AG10803 (cell line): Measurements from ENCODE around the gene SLC7A1.

ENCODE experiments used
- DNase-seq: peaks from one replicate; pipeline ENCODE4 v3.0.0; 2010; ENCODE audit warnings: low read depth
- H3K4me3 ChIP-seq: 2 replicates; pipeline ENCODE4 v1.5.1; 2011; ENCODE audit warnings: mild to moderate bottlenecking, low read length, control low read depth
- TF ChIP-seq, protein P1 (sequence below): conservative IDR thresholded peaks from 2 replicates; pipeline ENCODE4 v1.5.1; 2011; ENCODE audit warnings: mild to moderate bottlenecking, low read length, control low read depth, inconsistent platforms

SLC7A1 gene

DNA sequence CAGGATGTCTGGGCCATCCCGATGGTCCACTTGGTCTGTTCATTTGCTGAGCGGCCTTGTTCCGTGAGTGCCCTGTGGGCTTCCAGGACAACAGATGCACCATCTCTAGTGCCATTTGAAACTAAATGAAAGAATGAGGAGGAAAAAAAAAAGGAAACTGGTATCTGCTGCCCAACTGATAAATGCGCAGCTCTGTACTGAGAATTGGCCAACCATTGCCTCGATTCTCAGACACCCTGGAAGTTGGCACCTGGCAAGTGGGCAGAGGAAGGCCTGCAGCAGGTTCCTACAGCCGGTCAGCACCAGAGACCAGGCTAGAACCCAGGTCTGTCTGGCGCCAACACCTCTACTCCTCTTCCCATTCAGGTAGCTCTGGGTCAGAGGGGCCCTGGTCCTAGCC is 18.9 kb downstream of the SLC7A1 start:
- DNase-seq = no peak
- no peak overlapping the region for H3K4me3 ChIP-seq
- TF ChIP-seq, protein P1, sequence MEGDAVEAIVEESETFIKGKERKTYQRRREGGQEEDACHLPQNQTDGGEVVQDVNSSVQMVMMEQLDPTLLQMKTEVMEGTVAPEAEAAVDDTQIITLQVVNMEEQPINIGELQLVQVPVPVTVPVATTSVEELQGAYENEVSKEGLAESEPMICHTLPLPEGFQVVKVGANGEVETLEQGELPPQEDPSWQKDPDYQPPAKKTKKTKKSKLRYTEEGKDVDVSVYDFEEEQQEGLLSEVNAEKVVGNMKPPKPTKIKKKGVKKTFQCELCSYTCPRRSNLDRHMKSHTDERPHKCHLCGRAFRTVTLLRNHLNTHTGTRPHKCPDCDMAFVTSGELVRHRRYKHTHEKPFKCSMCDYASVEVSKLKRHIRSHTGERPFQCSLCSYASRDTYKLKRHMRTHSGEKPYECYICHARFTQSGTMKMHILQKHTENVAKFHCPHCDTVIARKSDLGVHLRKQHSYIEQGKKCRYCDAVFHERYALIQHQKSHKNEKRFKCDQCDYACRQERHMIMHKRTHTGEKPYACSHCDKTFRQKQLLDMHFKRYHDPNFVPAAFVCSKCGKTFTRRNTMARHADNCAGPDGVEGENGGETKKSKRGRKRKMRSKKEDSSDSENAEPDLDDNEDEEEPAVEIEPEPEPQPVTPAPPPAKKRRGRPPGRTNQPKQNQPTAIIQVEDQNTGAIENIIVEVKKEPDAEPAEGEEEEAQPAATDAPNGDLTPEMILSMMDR = no peak

DNA sequence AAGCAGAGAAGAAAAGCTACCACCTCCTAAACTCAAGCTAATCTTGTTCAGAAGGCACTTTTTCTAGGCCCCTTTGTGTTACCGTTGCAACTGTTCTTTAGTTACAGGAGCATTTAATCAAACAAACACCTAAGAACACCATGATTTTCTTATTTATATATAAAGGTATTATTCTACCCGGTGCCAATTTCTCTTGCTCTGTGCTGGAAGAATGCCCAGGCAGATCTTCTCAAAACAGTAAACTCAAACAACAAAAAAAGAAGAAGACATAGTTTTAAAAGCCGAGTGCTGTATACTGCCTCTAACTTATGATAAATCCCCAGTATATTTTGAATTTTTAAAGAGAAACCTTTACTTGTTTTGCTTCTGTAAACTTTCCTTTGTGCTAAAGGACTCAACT is 20.4 kb downstream of the SLC7A1 start:
- TF ChIP-seq, protein P1 = no peak
- no peak overlapping the region for H3K4me3 ChIP-seq
- no peak for DNase-seq

DNA sequence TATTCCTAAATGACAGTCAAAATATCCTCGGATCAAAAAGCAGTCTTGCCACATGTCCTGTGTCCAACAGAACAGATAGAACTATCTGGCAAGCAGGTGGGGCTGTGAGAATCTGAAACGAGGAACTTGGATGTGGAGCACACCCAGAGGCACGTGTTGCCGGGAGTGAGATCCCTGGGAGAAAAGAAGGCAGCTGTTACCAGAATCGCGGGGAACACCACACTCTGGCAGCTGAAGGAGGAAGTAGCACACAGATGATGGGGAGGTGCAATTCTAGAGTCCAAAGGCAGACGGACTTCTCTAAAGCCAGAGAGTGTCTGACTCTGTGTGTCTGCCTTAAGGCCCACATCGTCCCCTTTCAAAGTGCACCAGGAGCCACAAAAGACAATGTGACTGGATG is 22.3 kb downstream of the SLC7A1 start:
- TF ChIP-seq, protein P1 = no peak; the same call in 1 of the 2 replicates
- no peak overlapping the region for H3K4me3 ChIP-seq
- peak; percentile 59 for DNase-seq

DNA sequence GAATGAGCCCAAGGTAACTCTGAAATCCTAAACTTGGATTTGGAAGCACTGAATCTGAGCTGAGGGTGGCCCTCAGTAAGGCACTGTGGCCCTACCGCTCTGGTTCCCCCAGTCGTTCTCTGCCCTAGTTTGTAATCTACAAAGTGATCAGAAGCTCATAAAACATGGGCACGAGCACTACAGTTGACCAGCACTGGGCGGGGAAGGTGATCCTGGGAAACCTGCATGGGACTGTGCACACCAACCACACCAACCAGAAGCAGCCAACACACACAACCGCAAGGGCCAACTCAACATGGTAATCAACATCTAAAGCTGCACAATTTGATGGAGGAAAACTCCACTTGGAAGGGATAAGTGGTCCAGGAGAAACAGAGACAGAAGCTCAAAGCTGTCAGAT is 22.9 kb downstream of the SLC7A1 start:
- no peak for DNase-seq
- TF ChIP-seq, protein P1 = no peak
- H3K4me3 ChIP-seq = no peak overlapping the region

DNA sequence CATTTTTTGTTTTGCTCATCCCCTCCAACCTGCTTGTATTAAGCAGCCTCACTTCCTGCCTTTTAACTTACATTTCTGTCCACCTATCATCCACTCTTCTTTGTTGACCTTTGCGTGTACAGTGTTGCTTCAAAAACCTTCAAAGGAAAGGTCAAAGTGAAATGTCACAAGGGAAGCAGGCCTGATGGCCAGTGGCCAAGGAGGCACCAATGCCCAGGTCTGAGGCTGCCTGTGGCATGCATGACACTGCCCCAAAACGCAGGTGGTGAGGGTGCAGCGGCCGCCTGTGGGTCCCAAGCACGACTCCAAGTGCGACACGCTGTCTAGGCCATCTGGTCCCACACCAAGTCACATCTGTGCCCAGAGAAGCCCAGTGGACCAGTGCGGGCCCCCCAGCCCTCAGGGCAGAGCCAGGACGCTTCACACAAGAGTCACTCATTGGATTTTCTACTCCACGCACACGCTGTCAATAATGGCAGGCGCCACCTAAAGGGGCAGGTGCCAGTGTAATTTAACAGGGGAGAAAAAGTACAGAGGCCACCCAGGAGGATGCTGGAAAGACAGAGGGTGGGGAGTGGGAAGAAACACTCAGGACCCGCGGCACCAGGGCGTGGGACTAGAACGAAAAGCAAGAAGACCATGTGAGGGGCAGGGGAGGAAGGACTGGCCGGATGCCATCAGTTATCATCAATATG is 23.5 kb downstream of the SLC7A1 start:
- TF ChIP-seq, protein P1 = no peak
- H3K4me3 ChIP-seq = no peak overlapping the region
- DNase-seq = no peak

DNA sequence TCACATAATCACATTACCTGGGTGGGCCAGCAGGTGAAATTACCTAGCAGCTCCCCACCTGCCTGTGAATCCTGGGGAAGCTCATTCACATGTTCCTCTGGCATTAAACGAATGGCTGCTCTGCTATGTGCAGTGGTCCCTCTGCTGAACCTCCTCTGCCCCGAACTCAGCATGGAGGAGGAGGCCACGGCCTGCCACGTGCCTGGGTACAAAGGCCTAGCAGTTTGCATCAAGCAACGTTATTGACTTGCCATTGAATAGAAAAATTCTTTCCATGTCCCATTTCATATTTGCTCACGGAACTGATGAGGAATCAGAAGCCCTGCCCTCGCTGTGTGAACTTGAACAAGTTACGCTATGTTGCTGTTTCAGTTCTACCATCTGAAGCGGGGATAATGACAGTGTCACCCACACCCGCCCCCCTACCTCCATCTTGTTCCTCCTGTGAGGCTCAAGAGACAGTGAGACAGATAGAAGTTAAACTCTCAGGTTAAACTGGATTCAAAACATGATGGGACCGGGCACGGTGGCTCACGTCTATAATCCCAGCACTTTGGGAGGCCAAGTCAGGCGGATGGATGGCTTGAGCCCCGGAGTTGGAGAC is 25.3 kb downstream of the SLC7A1 start:
- no peak for DNase-seq
- no peak overlapping the region for H3K4me3 ChIP-seq
- TF ChIP-seq, protein P1 = no peak
